BJ (cell line): ENCODE data around the gene PDGFC. TPM values are rescaled to one million over a fixed set of nuclear protein-coding genes. Genes with fewer than 3 reads are reported as not detected.

Source experiments
- CTCF ChIA-PET: fragments of 350-600 bp; formaldehyde crosslinking; extraction: SDS; loops from one replicate; lab custom pipeline; 2021; ENCODE audit warnings: antibody characterized with exemption, inconsistent platforms; lab: Yijun Ruan, JAX
- POLR2A ChIA-PET: fragments of 300-600 bp; sonication (Branson Sonifier 250); formaldehyde crosslinking; extraction: SDS; loops from one replicate; lab custom pipeline; 2021; ENCODE audit warnings: antibody characterized with exemption; lab: Charles Lee
- DNase-seq: peaks from one replicate; pipeline ENCODE4 v3.0.0-alpha.2; 2011; ENCODE audit warnings: low read depth
- H3K27me3 ChIP-seq: 2 replicates; pipeline ENCODE4 v1.6.0; 2011; ENCODE audit warnings: low read length; ENCODE audit not compliant: control insufficient read depth, insufficient read depth
- H3K36me3 ChIP-seq: 2 replicates; pipeline ENCODE4 v1.5.1; 2011; ENCODE audit warnings: low read length; ENCODE audit not compliant: control insufficient read depth, insufficient read depth
- H3K4me3 ChIP-seq: 2 replicates; pipeline ENCODE4 v1.5.1; 2011; ENCODE audit warnings: low read depth, mild to moderate bottlenecking, control low read depth, low read length
- CTCF ChIP-seq: IDR thresholded peaks from 2 replicates; pipeline ENCODE4 v1.5.1; 2011; ENCODE audit warnings: low read depth, mild to moderate bottlenecking, control low read depth, inconsistent platforms, low read length, moderate library complexity; ENCODE audit not compliant: insufficient read depth
- polyA plus RNA-seq: library from polyadenylated mRNA; depleted of rRNA; stranded (reverse); fragments of >200 nt; gene quantifications from 2 replicates; pipeline ENCODE4 v1.2.3, GENCODE V29; 2011

Gene PDGFC
- polyA plus RNA-seq, 1 experiment, result 22.4 TPM

GRCh38 chr4:156942991-156943390, 28.6 kb downstream of the PDGFC start:
- no peak for TF ChIP-seq CTCF
- DNase-seq, result no peak
- Histone ChIP-seq H3K27me3 (no peaks in the 10 kb centered on the region), H3K36me3 (no peaks in the 10 kb centered on the region), H3K4me3 (no peak overlapping the region)
- ChIA-PET CTCF (interaction anchor here (1.3 kb wide), 1 partner anchor 144 kb away, joined by 4 read pairs; no protein-coding TSS in a partner anchor), POLR2A (no interaction called here)

GRCh38 chr4:156941940-156942548, 29.6 kb downstream of the PDGFC start:
- TF ChIP-seq CTCF, result no peak
- ChIA-PET POLR2A (interaction anchor here (0.5 to 0.7 kb wide), 2 partner anchors 59 to 121 kb away, joined by 3 to 7 read pairs; no protein-coding TSS in a partner anchor), CTCF (interaction anchor here (0.6 to 1.0 kb wide), 3 partner anchors 40 to 1118 kb away, joined by 3 read pairs; no protein-coding TSS in a partner anchor)
- H3K27me3 ChIP-seq, result no peaks in the 10 kb centered on the region
- H3K36me3 ChIP-seq, result no peaks in the 10 kb centered on the region
- H3K4me3 ChIP-seq, result no peak overlapping the region
- DNase-seq, result no peak

- no peak for DNase-seq
- Histone ChIP-seq H3K4me3 (no peak overlapping the region), H3K27me3 (no peaks in the 10 kb centered on the region), H3K36me3 (no peaks in the 10 kb centered on the region)
- ChIA-PET CTCF (interaction anchor here (0.7 kb wide), 1 partner anchor 21 kb away, joined by 3 read pairs; no protein-coding TSS in a partner anchor), POLR2A (no interaction called here)
- TF ChIP-seq CTCF, result no peak
Measured at GRCh38 chr4:156939801-156940200, 31.8 kb downstream of the PDGFC start.

GRCh38 chr4:156939139-156939538, 32.5 kb downstream of the PDGFC start:
- H3K36me3 ChIP-seq, result no peaks in the 10 kb centered on the region
- no peak overlapping the region for H3K4me3 ChIP-seq
- CTCF ChIA-PET, result interaction anchor here (0.7 kb wide), 1 partner anchor 21 kb away, joined by 3 read pairs; no protein-coding TSS in a partner anchor
- no peak for TF ChIP-seq CTCF
- DNase-seq, result no peak
- no peaks in the 10 kb centered on the region for H3K27me3 ChIP-seq
- POLR2A ChIA-PET, result no interaction called here

GRCh38 chr4:156934259-156934635, 37.4 kb downstream of the PDGFC start:
- no peaks in the 10 kb centered on the region for H3K27me3 ChIP-seq
- CTCF ChIA-PET, result no interaction called here
- no peak for TF ChIP-seq CTCF
- no peak overlapping the region for H3K4me3 ChIP-seq
- no peaks in the 10 kb centered on the region for H3K36me3 ChIP-seq
- DNase-seq, result no peak
- POLR2A ChIA-PET, result no interaction called here
